HG02870 (cell line): Measurements from ENCODE around the gene MYO9A.
"Not testable (repeated sequence)": the region's sequence is repeated elsewhere in the genome, so short reads cannot be mapped to it uniquely, and the experiment has no call there.

Experiments used
- ATAC-seq: cut with Tn5 transposase; IDR thresholded peaks from one replicate; pipeline ENCODE4 v1.9.1; 2021; ENCODE audit warnings: mild to moderate bottlenecking, moderate library complexity; ENCODE audit not compliant: unreplicated experiment

MYO9A gene

GRCh38 chr15:71885390-71885789 is 232.6 kb downstream of the MYO9A start:
- ATAC-seq = no peak

GRCh38 chr15:71883447-71883846 is 234.5 kb downstream of the MYO9A start:
- no peak for ATAC-seq

- ATAC-seq = no peak
These were observed 237.7 kb downstream of the MYO9A start for GRCh38 chr15:71880276-71880675.

- no peak for ATAC-seq
These were observed 243.7 kb downstream of the MYO9A start for GRCh38 chr15:71874245-71874644.

- not testable (repeated sequence) for ATAC-seq
These were observed 259.7 kb downstream of the MYO9A start for GRCh38 chr15:71858232-71858631.

GRCh38 chr15:71853543-71853942 is 264.4 kb downstream of the MYO9A start:
- ATAC-seq = peak; percentile 54

GRCh38 chr15:71844916-71845315 is 273.0 kb downstream of the MYO9A start:
- no peak for ATAC-seq

- ATAC-seq = no peak
These were observed 276.4 kb downstream of the MYO9A start for GRCh38 chr15:71841563-71841962.

- no peak for ATAC-seq
These were observed 287.0 kb downstream of the MYO9A start for GRCh38 chr15:71830981-71831380.

GRCh38 chr15:71826196-71826595 is 291.8 kb downstream of the MYO9A start:
- no peak for ATAC-seq

- no peak for ATAC-seq
These were observed 292.8 kb downstream of the MYO9A start for GRCh38 chr15:71825021-71825730.

- ATAC-seq = no peak
These were observed 294.1 kb downstream of the MYO9A start for GRCh38 chr15:71823801-71824200.

GRCh38 chr15:71822890-71823630 is 294.9 kb downstream of the MYO9A start:
- no peak for ATAC-seq

GRCh38 chr15:71821547-71822129 is 296.3 kb downstream of the MYO9A start:
- no peak for ATAC-seq

GRCh38 chr15:71820127-71820526 is 297.8 kb downstream of the MYO9A start:
- no peak for ATAC-seq

- ATAC-seq = no peak
These were observed 300.6 kb downstream of the MYO9A start for GRCh38 chr15:71817351-71817750.

GRCh38 chr15:71815301-71815700 is 302.6 kb downstream of the MYO9A start:
- no peak for ATAC-seq

- ATAC-seq = no peak
These were observed 304.1 kb downstream of the MYO9A start for GRCh38 chr15:71813723-71814470.

- ATAC-seq = no peak
These were observed 304.8 kb downstream of the MYO9A start for GRCh38 chr15:71812966-71813722.
